B cell (primary cell): ENCODE measurements around the gene MPEG1. TPM values are rescaled to one million over a fixed set of nuclear protein-coding genes. Genes with fewer than 3 reads are reported as not detected.

Experiments used
- ATAC-seq: fragments of 200-7000 bp; cut with Tn5 transposase; one replicate; pipeline ENCODE4 v1.10.0; 2021; ENCODE audit warnings: low read depth, mild to moderate bottlenecking, moderate number of reproducible peaks, moderate library complexity
- CTCF ChIA-PET: fragments of 350-600 bp; sonication (Branson Sonifier 250); formaldehyde crosslinking; loops from one replicate; lab custom pipeline; 2021; ENCODE audit warnings: antibody characterized with exemption, inconsistent platforms; lab: Charles Lee
- POLR2A ChIA-PET: fragments of 350-600 bp; sonication (Branson Sonifier 250); formaldehyde crosslinking; loops from one replicate; lab custom pipeline; 2021; ENCODE audit warnings: antibody characterized with exemption; lab: Charles Lee
- DNase-seq: peaks from one replicate; pipeline ENCODE4 v3.0.0; 2013
- H2AFZ ChIP-seq: 2 replicates; pipeline ENCODE4 v1.6.1; 2012; ENCODE audit warnings: mild to moderate bottlenecking, low read depth, low read length; ENCODE audit not compliant: insufficient read depth, poor library complexity, severe bottlenecking
- H3K27ac ChIP-seq, 2 donors: 1 replicate in 1 of 2; 2 replicates in 1 of 2; pipeline ENCODE4 v1.5.1; 2012 to 2013; ENCODE audit warnings: low read length in 2 of 2, mild to moderate bottlenecking in 2 of 2, moderate library complexity in 1 of 2
- H3K27me3 ChIP-seq, 4 experiments: fragments of 200-600 bp in 1 of 4; sonication (generic) in 1 of 4; replicated peaks in 1 of 4; 1 replicate in 2 of 4; 2 replicates in 2 of 4; pipeline versions ENCODE4 v1.6.1 to v1.7.0; 2013 to 2016; ENCODE audit warnings: low read length in 3 of 4, mild to moderate bottlenecking in 2 of 4, mixed read lengths in 1 of 4, moderate library complexity in 1 of 4; ENCODE audit not compliant: insufficient read depth in 4 of 4, control insufficient read depth in 3 of 4; ENCODE audit errors: control extremely low read depth in 1 of 4
- H3K36me3 ChIP-seq, 2 experiments: replicated peaks in 1 of 2; 1 replicate in 1 of 2; 2 replicates in 1 of 2; pipeline versions ENCODE4 v1.6.1 to v1.7.1; 2013; ENCODE audit warnings: low read length in 1 of 2; ENCODE audit not compliant: insufficient read depth in 2 of 2, control insufficient read depth in 1 of 2; ENCODE audit errors: control extremely low read depth in 1 of 2, extremely low read depth in 1 of 2
- H3K4me1 ChIP-seq, 2 donors: fragments of 200-600 bp in 1 of 2; sonication (generic) in 1 of 2; 1 replicate in 1 of 2; 2 replicates in 1 of 2; pipeline versions ENCODE4 v1.5.1 to v1.6.1; 2013 to 2017; ENCODE audit warnings: low read length in 2 of 2; ENCODE audit not compliant: control insufficient read depth in 2 of 2, insufficient read depth in 2 of 2
- H3K4me2 ChIP-seq: replicated peaks from 2 replicates; pipeline ENCODE3; 2012; ENCODE audit warnings: mild to moderate bottlenecking, low read depth, low read length; ENCODE audit not compliant: poor library complexity, severe bottlenecking
- H3K4me3 ChIP-seq, 5 experiments: fragments of 200-600 bp in 1 of 5; sonication (generic) in 1 of 5; 1 replicate in 3 of 5; 2 replicates in 2 of 5; pipeline versions ENCODE4 v1.5.1 to v1.7.0; 2011 to 2016; ENCODE audit warnings: low read length in 4 of 5, mild to moderate bottlenecking in 4 of 5, low read depth in 2 of 5, control low read depth in 1 of 5, moderate library complexity in 1 of 5; ENCODE audit not compliant: insufficient read depth in 1 of 5; ENCODE audit errors: control extremely low read depth in 1 of 5, extremely low read depth in 1 of 5
- H3K79me2 ChIP-seq: fragments of 200-600 bp; sonication (generic); one replicate; pipeline ENCODE4 v1.6.0; 2016; ENCODE audit warnings: low read length; ENCODE audit not compliant: control insufficient read depth, insufficient read depth
- H3K9ac ChIP-seq: fragments of 200-600 bp; sonication (generic); 2 replicates; pipeline ENCODE4 v1.6.1; 2017; ENCODE audit warnings: mild to moderate bottlenecking, low read length, moderate library complexity
- H3K9me3 ChIP-seq, 3 donors: one replicate each; pipeline versions ENCODE4 v1.6.1 to v1.7.1; 2013; ENCODE audit warnings: low read length in 2 of 3; ENCODE audit not compliant: control insufficient read depth in 2 of 3, insufficient read depth in 1 of 3; ENCODE audit errors: control extremely low read depth in 1 of 3
- H4K20me1 ChIP-seq: 2 replicates; pipeline ENCODE4 v1.6.0; 2012; ENCODE audit warnings: mild to moderate bottlenecking, low read length; ENCODE audit not compliant: insufficient read depth, control insufficient read depth, poor library complexity, severe bottlenecking
- H3K27ac Mint-ChIP-seq: one replicate; pipeline ENCODE4 v1.8.0; 2021; ENCODE audit warnings: mixed read lengths
- H3K27me3 Mint-ChIP-seq: one replicate; pipeline ENCODE4 v1.8.0; 2021; ENCODE audit warnings: mixed read lengths
- H3K4me1 Mint-ChIP-seq: one replicate; pipeline ENCODE4 v1.8.0; 2021; ENCODE audit warnings: mixed read lengths
- H3K4me3 Mint-ChIP-seq: one replicate; pipeline ENCODE4 v1.8.0; 2021; ENCODE audit warnings: mixed read lengths
- H3K9me3 Mint-ChIP-seq: one replicate; pipeline ENCODE4 v1.8.0; 2022; ENCODE audit warnings: mixed read lengths; ENCODE audit not compliant: insufficient read depth
- CTCF ChIP-seq: fragments of 200-600 bp; IDR thresholded peaks from one replicate; pipeline ENCODE4 v1.8.0; 2022; ENCODE audit warnings: antibody characterized with exemption, mild to moderate bottlenecking
- EZH2 ChIP-seq: IDR thresholded peaks from 2 replicates; pipeline ENCODE4 v1.6.1; 2012; ENCODE audit warnings: borderline replicate concordance, low read depth, mild to moderate bottlenecking, moderate library complexity, low read length; ENCODE audit not compliant: insufficient read depth, poor library complexity, severe bottlenecking
- WGBS: methylation state at CpG from one replicate; pipeline ENCODE4 v1.1.5; 2013; ENCODE audit warnings: missing lambda C conversion rate; ENCODE audit not compliant: insufficient coverage; 5-methylcytosine and 5-hydroxymethylcytosine counted together
- intact Hi-C: fragments of 100-400 bp; cut with micrococcal nuclease; formaldehyde crosslinking; loops from one replicate; pipeline ENCODE4 v1.10.0; 2022
- polyA plus RNA-seq: library from polyadenylated mRNA; depleted of rRNA; stranded (reverse); fragments of >200 nt; gene quantifications from 2 replicates; pipeline ENCODE4 v1.2.3, GENCODE V29; 2012
- total RNA-seq, 2 donors: library from RNA; stranded (reverse); fragments of 120-200 nt in 1 of 2; gene quantifications; 1 replicate in 1 of 2; 2 replicates in 1 of 2; pipeline versions ENCODE4 v1.2.3 to v1.2.4, GENCODE V29; 2013 to 2022

Gene MPEG1
- total and polyA plus RNA-seq, 2 donors (not counting 1 experiment from before 2014, with no cell fraction given) = 27.7 to 151 TPM

- no peaks in the 10 kb centered on the region for H3K9me3 Mint-ChIP-seq
- no peaks in the 10 kb centered on the region for H3K27me3 ChIP-seq
- H4K20me1 ChIP-seq = no peaks in the 10 kb centered on the region
- WGBS = 17% methylated on average over 1 of the region's 2 CpGs
- no peak overlapping the region for H3K9ac ChIP-seq
- H2AFZ ChIP-seq = no peak overlapping the region
- no peaks in the 10 kb centered on the region for H3K36me3 ChIP-seq
- peaks cover 73 to 75% of the 10 kb centered on the region in 2 donors for H3K4me1 ChIP-seq
- H3K79me2 ChIP-seq = peaks cover 6% of the 10 kb centered on the region
- peak overlapping the region; percentile 83 for H3K27ac Mint-ChIP-seq
- H3K4me1 Mint-ChIP-seq = peaks cover 74% of the 10 kb centered on the region
- H3K27me3 Mint-ChIP-seq = no peaks in the 10 kb centered on the region
- CTCF ChIA-PET = interaction anchor here (0.6 to 7.4 kb wide), 12 partner anchors 12 to 906 kb away, joined by 3 to 57 read pairs (median 7); partner anchors contain the start of genes DTX4 and MPEG1
- H3K4me3 ChIP-seq = peak overlapping the region in 1 of 5 experiments; percentile 29
- POLR2A ChIA-PET = interaction anchor here (0.5 kb wide), 2 partner anchors 29 to 399 kb away, joined by 4 to 7 read pairs; no protein-coding TSS in a partner anchor
- intact Hi-C loops = loop anchor here (1.0 to 2.0 kb wide), 2 partner anchors 14 to 36 kb away; no protein-coding TSS in a partner anchor
- H3K9me3 ChIP-seq = no peaks in the 10 kb centered on the region
- peak overlapping the region; percentile 26 for H3K4me3 Mint-ChIP-seq
- TF ChIP-seq EZH2 (no peak), CTCF (no peak)
- peak overlapping the region; percentile 37 for H3K4me2 ChIP-seq
- ATAC-seq (peak; percentile 19), DNase-seq (peak; percentile 46)
- H3K27ac ChIP-seq = peak overlapping the region; percentile 63 to 67
Measured at GRCh38 chr11:59222464-59223060, 9.8 kb upstream of the MPEG1 start.

- intact Hi-C loops = no loop called here
- no peak overlapping the region for H2AFZ ChIP-seq
- H3K79me2 ChIP-seq = peaks cover 6% of the 10 kb centered on the region
- H3K9me3 ChIP-seq = no peaks in the 10 kb centered on the region
- H4K20me1 ChIP-seq = no peaks in the 10 kb centered on the region
- H3K36me3 ChIP-seq = no peaks in the 10 kb centered on the region
- DNase-seq = no peak
- ChIA-PET POLR2A (no interaction called here), CTCF (interaction anchor here (0.7 to 7.4 kb wide), 12 partner anchors 11 to 112 kb away, joined by 3 to 57 read pairs (median 6); partner anchors contain the start of genes DTX4 and MPEG1)
- H3K4me1 ChIP-seq = peaks cover 82 to 84% of the 10 kb centered on the region in 2 donors
- H3K4me3 ChIP-seq = no peak overlapping the region
- H3K27me3 Mint-ChIP-seq = no peaks in the 10 kb centered on the region
- no peak overlapping the region for H3K9ac ChIP-seq
- no peak overlapping the region for H3K27ac ChIP-seq
- no peak for TF ChIP-seq EZH2
- TF ChIP-seq CTCF = peak; percentile 33
- WGBS = no CpG with 5 or more reads among the region's 4 CpGs
- peak overlapping the region; percentile 72 for H3K27ac Mint-ChIP-seq
- no peaks in the 10 kb centered on the region for H3K9me3 Mint-ChIP-seq
- ATAC-seq = no peak
- H3K4me1 Mint-ChIP-seq = peaks cover 85% of the 10 kb centered on the region
- peak overlapping the region; percentile 52 for H3K4me3 Mint-ChIP-seq
- peak overlapping the region; percentile 37 for H3K4me2 ChIP-seq
- H3K27me3 ChIP-seq = no peaks in the 10 kb centered on the region
Measured at GRCh38 chr11:59221441-59221840, 8.7 kb upstream of the MPEG1 start.
